NCI-H2081 treated with DMSO at 0.1 percent for 48 hours (cell line): ENCODE data around the gene ANKS1B.
"Not testable (repeated sequence)": the region's sequence is repeated elsewhere in the genome, so short reads cannot be mapped to it uniquely, and the experiment has no call there.

ENCODE experiments used
- DNase-seq: peaks from one replicate; lab custom pipeline; 2025; lab: John Stamatoyannopoulos, UW

The ANKS1B gene

GRCh38 chr12:99861731-99862130 lies 123.0 kb downstream of the ANKS1B start:
- DNase-seq = no peak

DNA sequence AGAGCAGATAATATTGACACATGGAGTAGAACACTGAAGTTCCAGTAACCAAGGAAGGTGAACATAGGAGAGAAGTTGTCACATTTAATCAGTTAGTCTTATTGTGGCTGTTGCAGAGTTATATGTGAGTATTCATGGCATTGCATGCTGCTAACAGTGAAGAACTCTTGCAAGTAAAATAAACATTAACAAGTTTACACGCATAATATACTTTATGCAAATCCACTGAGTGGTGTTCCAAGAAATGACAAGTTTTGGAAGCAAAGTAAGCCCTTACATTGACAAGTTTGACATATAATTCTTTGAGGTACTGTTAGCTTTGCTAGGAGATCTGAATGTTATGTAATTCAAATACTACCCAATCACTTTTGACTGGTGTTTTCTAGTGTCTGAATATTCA lies 125.6 kb downstream of the ANKS1B start:
- no peak for DNase-seq

- no peak for DNase-seq
Measured at GRCh38 chr12:99852666-99853065, 132.1 kb downstream of the ANKS1B start.

DNA sequence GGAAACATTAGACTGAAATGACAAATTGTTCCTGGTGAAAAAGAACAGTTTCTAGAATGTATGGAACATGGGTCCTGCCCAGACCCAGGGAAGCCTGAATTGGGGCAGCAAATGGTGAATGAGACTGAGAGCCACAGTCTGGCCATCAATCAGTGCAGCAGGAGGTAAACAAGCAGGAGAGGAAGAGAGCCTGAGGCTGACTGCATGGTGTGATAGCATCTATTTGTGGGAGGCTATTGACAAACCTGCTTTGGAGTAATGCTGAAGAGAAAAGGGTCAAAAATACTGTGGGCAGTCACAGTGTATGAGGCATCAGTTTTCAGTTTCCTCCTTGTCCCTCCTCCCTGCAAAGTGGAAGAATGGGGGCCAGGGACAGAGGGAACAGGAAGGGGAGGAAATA lies 136.8 kb downstream of the ANKS1B start:
- no peak for DNase-seq

GRCh38 chr12:99834710-99835109 lies 150.0 kb downstream of the ANKS1B start:
- DNase-seq = no peak

- no peak for DNase-seq
Measured at GRCh38 chr12:99833397-99833796, 151.3 kb downstream of the ANKS1B start.

- DNase-seq = peak; percentile 73
Measured at GRCh38 chr12:99824900-99825542, 159.7 kb downstream of the ANKS1B start.

GRCh38 chr12:99822273-99822672 lies 162.5 kb downstream of the ANKS1B start:
- DNase-seq = no peak

DNA sequence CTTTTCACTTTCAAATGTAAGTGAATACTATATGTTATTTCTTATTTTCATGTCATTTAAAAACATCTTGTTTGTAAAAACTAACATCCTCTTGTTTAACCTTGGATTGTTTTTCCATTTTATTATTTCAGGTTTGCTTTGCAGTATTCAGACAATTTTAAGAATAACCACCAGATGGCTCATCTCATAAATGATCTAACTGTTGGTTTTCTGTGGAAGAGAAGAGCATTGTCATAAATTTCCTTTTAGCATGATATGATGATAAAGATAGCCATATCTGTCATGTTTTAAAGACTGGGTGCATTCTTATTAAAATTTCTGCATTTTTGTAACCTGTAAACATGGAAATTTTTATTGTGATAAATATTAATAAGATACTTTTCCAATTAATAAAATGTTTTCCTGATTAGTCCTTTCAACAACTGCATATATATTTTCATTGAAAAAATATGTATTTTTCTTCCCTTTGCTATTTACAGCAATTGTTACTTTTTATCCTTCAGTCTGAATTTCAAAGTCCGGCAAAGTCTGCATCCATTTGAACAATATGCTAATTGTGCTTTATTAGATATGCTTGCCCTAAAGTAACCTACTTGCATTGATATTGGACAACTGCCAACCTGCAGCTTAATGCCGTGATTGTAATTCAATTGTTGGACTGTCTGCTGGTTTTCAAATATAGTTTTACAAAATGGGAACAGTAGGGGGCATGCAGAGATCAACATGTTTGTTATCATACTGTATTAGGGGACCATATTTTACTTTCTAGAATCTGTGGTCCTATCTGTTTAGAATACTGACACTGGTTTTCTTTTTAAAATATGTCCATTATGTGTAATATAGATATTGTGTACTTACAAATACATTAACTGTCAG lies 173.8 kb downstream of the ANKS1B start:
- DNase-seq = peak; percentile 52

GRCh38 chr12:99809909-99810308 lies 174.8 kb downstream of the ANKS1B start:
- DNase-seq = no peak

DNA sequence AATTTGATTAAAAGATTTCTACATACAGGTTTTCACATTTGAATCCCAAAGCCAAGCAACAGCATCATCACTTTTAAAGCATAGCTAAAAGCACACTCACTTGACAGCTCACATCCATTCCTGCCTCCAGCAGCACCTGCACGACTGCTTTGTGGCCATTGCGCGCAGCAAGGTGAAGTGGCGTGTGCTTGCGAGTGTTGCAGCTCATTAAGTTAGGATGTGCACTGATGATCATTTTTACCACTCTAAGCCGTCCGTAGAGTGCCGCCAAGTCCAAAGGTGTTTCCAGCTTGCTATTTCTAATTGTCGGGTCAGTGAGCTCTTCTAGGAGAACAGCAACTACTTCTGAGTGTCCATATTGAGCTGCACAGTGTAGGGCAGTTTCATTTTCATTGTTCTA lies 178.4 kb downstream of the ANKS1B start:
- no peak for DNase-seq

DNA sequence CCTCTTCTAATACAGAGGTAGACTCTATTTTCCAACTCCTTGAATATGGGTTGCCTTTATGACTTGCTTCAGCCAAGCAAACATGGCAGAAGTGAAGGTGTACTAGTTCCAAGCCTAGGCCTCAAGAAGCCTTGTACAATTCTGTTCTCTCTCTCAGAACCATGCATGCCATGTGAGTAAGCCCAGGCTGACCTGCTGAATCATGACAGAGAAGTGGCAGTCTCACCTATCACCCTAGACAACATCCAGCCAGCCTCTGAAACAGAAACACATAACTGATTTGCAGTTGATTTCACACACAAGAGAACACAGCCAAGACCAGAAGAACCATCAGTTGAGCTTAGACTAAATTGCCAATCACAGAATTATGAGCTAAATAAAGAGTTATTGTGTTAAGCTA lies 180.0 kb downstream of the ANKS1B start:
- DNase-seq = no peak

- no peak for DNase-seq
Measured at GRCh38 chr12:99800605-99801004, 184.1 kb downstream of the ANKS1B start.

DNA sequence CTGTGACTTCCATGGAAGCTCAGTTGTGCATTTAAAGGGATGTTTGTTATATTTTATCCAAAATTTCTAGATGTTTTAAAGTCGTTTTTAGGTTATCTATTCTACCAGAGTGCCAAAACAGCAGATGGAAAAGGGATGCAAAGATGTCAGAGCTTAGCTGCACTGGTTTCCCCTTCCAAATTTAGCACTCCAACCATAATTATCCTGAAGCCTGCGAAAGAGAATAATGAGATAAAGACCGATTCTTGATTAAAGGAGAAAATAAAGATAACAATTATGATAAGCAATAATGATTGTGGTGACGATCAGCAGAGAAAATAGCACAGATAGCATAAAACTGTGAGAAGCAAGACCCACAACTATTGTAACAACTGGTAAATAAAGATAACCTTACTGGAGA lies 186.8 kb downstream of the ANKS1B start:
- DNase-seq = not testable (repeated sequence)

DNA sequence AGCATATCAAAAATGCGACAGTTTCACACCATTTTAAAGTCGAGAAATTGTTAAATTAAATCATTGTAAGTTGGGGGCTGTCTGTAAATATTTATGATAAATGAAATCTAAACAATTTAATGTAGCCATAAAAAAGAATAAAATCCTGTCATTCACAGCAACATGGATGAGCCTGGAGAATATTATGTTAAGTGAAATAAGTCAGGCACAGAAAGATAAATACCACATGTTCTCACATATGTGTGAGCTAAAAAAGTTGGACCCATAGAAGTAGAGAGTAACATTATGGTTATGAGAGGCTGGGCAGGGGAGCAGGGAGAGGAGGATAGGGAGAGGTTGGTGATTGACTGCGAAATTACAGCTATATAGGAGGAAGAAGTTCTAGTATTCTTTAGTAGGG lies 201.3 kb downstream of the ANKS1B start:
- no peak for DNase-seq

GRCh38 chr12:99772274-99772673 lies 212.5 kb downstream of the ANKS1B start:
- no peak for DNase-seq

- DNase-seq = no peak
Measured at GRCh38 chr12:99771659-99772058, 213.1 kb downstream of the ANKS1B start.

- DNase-seq = no peak
Measured at GRCh38 chr12:99769396-99769980, 215.2 kb downstream of the ANKS1B start.

DNA sequence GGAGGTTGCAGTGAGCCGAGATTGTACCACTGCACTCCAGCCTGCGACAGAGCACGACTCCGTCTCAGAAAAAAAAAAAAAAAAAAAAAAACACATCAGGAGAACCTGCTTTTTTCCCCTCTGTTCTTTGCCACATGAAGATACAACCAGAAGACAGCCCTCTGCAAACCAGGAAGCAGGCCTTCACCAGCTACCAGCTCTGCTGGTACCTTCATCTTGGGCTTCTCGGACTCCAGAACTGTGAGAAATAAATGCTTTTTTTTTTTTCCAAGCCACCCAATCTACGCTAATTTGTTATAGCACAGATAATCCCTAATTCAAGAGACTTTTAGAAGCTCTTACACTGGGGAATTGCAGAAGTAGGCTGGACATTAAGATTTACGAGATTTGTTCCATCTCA lies 216.0 kb downstream of the ANKS1B start:
- no peak for DNase-seq

- peak; percentile 17 for DNase-seq
Measured at GRCh38 chr12:99767809-99768208, 216.9 kb downstream of the ANKS1B start.

DNA sequence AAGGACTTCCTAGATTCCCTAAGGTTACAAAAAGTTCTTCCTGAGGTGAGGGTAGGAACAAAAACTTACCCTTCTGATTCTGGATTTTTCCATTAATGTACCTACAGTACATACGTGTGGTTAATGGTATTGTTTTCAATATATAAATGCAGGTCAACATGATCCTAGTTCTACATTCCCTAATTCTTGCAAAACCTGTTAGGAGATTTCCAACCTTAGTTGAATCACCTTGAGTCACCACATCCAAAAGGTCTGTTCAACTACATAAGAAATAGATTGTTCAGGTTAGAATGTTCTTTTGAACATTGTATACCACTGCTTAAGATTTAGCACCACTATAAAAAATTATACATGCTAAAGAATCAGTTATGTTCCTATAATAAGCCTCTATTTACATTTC lies 218.3 kb downstream of the ANKS1B start:
- no peak for DNase-seq

DNA sequence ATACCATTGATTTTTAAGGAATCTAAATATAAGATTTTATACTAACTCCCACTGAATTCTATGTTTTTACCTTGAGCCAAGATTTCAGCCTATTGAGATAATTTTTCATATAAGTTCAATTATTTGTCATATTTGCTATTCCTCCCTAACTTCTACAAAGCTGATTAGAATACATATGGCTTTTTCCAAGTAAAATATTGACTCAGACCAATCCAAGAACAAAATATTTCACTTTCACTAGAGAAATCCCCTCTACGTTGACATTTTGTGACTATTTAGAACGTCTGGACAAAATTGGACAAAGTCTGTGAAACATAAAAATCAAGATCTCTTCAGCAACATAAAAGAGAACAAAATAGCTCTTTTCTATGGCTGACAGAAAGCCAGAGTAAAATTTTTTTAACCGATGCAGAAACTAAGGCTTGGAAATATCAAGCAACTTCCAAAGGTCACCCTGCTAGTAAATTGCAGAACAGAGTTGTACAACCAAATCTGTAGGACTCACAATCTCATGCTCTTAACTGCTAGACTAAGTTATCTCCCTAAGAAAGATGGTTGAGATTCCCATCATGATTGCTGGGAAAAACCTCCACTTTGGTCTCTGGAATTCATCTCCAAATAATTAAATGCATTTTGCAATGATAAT lies 219.1 kb downstream of the ANKS1B start:
- no peak for DNase-seq

DNA sequence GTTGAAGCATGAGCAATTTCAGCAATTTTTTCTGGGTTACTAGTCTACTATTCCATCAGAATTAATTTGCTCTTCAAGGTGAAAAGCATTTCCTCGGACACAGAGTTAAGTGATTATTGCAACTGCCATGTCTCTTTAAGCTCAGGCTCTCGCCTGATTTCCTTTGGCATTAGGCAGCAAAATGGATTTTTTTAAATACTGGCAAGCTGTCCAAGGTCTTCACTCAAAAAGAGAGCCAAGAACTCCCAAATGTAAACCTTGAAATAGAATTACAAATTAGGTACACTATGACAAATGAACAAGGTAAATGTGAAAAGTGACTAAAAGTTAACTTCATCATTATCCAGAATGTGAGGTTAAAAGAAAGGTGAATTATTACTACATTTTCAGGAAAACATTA lies 225.3 kb downstream of the ANKS1B start:
- DNase-seq = no peak
